NAMALWA (cell line): ENCODE results near the gene CDH13.

Experiments
- DNase-seq: peaks from one replicate; pipeline ENCODE4 v3.0.0-alpha.2; 2015; ENCODE audit warnings: low spot score

The CDH13 gene

DNA sequence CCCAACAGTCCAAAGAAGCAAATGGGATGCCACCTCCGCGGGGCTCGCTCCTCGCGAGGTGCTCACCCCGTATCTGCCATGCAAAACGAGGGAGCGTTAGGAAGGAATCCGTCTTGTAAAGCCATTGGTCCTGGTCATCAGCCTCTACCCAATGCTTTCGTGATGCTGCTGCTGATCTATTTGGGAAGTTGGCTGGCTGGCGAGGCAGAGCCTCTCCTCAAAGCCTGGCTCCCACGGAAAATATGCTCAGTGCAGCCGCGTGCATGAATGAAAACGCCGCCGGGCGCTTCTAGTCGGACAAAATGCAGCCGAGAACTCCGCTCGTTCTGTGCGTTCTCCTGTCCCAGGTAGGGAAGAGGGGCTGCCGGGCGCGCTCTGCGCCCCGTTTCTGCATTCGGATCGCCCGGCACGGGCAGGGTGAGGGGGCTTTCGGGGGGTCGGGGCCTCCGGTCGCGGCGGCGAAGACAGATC, at the start of gene CDH13:
Gene CDH13 (plus strand): TSS at position 179 of the 471 bp plus-strand sequence.
- no peak for DNase-seq

DNA sequence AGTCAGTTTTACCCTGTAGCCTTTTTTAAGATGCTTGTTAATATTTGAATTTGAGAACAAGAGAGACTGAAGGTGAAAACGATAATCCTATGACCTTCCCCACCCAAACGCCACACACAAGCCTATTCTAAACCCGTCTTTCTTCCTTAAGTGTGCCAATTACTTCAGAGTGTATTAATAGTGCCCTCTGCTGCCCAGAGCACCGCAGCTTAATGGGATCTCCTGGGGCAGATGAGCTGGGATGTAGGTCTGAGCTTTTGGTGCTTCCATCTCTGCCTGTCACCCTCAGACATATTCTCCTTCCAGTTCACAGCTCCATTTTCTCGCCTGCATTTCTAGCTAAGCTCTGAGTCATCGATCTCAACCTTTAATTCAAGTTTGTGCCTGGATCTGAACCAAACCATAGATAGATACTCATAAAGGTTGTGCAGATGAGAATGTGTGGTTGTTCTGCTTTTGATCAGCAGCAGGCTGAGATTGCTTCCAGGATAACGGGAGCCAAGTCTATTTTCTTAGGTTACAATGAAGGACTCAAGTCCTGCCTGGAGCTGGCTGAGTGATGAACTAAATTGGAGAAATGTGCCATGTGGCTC, 46.4 kb upstream of the CDH13 start:
- peak; percentile 9 for DNase-seq

DNA sequence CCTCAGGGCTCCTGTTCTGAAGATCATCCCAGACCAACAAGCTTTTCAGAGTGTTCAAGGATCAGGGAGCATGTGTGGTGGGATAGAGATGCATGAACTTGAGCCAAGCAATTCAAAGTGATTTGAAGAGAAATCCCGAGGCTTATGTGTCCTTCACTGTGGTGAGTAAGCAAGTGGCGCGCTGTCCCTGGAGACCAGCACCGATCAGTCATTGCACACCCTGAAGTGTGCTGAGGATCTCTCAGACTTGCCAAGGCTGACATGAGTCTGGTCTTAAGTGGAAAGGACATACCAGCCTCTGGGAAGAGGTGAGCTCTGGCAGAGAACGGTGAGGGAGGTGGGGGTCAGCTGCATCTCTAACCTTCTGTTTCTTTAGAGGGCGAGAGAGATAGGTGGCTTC, 43.8 kb upstream of the CDH13 start:
- no peak for DNase-seq

DNA sequence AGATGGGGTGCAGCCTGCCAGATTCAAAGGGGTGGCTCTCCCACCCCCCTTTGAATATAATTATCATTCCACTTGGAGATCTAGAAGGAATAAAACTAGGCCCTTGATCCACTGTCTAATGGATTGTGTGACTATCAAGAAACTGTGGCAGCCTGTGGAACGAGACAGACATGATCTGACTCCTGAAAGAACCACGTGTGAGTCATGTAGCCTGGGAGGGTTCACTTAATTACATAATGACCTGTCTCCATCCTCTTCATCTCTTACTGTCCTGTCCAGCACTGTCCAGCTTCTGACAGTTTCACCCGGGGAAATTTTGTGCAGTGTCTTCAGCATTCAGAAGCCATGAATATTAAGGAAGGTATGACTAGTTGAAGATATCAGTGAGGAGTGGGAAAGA, 43.3 kb upstream of the CDH13 start:
- no peak for DNase-seq

DNA sequence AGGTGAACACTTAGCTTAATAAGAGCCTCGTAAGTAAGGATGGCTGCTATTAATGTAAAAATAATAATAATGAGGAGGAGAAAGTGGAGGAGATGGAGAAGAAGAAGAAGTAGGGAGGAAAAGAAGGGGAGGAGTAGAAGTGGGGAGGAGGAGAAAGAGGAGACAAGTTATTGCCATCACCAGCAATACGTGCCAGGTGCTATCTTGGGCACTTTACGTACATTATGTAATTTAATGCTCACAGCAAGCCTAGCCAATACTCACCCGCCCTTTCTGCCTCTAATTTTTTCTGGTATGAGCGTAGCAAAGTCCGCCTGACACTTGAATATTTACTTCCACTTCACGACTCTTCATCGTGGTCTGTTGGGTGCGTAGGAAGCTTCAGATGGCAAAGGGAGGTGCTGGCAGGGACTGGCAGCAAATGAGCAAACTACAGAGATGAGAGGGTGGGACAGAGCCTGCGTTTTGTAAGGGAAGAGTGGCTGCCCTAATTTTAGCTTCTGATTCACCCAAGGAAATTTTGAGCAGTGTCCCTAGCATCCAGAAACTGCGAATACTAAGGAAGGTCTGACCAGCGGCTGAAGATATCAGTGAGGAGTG, 42.1 kb upstream of the CDH13 start:
- DNase-seq: no peak

DNA sequence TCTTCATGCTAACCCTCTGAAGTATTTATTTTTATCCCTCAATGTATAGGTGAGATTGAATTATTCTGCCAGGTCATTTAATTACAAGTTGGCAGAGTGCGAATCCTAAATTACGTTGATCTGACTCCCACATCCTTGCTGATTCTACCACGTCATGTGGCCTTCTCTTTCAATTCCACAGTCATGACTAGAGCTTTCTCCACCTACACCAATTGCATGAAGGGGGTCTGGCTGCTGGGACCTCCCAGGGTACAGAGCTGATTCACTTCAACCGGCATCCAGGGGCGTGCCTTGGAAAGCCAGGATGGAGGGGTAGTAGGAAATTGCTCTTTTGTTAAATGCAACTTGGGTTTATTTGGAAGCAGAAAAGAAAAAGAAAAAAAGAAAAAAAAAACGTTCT, 41.1 kb upstream of the CDH13 start:
- DNase-seq: no peak

DNA sequence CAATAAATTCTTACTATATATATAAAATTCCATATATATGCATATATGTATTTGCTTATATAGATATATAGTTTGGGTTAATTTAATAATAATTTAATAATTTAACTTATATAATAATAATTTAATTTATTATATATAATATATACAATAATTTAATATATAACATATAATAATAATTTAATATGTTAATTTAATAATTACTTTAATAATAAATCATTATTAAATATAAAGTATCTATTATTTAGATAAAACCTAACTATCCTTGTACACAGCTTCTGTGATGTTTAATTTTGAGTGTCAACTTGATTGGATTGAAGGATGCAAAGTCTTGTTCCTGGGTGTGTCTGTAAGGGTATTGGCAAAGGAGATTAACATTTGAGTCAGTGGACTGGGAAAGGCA, 40.6 kb upstream of the CDH13 start:
- no peak for DNase-seq

DNA sequence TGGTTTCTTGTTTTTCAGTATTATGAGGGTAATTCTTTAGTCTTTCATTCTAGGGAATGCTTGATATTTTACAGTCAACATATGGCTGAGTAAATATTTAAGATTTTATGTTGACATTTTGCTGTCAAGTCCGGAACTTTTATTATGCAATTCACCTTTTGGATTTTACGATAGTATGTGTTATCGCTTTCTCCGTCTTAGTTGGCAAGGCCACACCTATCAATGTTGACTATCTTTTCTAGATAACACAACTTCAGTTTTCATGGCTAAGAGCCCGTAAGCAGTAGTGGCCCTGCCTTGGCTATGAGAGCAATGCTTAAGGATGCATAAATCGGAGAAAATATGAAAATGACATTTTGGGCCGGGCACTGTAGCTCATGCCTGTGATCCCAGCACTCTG, 39.5 kb upstream of the CDH13 start:
- DNase-seq: no peak

DNA sequence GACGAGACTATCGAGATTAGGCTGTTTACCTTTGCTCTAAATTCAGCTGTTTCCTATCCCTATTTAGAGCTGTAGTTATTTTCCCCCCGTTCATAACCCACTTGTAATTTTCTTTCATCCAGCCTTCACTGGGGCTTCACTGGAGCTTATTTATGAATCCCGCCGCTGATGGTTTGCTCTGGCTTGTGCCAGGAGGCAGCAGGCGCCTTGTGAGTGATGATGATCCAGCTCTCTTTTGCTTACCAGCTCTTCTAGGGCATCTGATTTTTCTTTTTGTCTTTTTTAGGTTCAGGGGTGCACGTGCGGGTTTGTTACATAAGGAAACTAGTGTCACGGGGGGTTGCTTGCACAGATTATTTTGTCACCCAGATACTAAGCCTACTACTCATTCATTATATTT, 37.4 kb upstream of the CDH13 start:
- DNase-seq: no peak

DNA sequence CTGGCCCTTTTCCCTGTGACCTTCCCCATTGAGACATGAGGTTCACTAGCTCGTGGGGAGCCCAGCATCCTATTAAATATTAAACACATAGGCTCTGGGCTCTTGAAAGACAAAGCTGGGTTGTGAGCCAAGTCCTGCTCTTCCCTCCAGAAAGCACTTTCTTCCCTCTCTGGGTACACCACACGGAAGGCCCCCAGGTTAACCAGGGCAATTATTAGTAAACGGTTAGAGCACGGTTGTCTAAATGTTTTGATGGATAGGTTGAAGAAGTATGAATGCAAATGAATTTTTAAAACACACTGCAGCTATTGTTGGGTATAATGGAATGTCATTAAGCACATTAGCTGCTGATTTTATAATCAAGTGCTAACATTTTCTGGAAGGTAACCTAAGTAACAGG, 32.7 kb upstream of the CDH13 start:
- no peak for DNase-seq

DNA sequence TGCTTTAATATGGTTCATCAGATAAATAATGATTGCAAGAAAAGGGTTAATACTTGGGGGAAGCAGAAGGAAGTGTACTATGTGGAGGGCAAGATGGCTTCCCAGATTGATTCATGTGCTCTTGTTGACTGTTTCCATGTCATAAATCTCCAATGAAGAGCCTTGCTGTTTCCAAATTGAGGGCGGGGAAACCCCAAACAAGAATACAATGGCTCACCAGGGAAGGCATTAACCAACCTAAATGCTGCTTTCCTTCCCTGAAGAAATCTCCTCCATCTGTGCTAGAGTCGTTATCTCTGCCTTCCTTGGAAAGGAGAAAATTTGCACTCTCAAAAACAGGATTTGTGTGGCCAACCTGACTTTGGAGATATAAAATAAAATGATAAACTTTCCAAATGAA, 28.0 kb upstream of the CDH13 start:
- no peak for DNase-seq

DNA sequence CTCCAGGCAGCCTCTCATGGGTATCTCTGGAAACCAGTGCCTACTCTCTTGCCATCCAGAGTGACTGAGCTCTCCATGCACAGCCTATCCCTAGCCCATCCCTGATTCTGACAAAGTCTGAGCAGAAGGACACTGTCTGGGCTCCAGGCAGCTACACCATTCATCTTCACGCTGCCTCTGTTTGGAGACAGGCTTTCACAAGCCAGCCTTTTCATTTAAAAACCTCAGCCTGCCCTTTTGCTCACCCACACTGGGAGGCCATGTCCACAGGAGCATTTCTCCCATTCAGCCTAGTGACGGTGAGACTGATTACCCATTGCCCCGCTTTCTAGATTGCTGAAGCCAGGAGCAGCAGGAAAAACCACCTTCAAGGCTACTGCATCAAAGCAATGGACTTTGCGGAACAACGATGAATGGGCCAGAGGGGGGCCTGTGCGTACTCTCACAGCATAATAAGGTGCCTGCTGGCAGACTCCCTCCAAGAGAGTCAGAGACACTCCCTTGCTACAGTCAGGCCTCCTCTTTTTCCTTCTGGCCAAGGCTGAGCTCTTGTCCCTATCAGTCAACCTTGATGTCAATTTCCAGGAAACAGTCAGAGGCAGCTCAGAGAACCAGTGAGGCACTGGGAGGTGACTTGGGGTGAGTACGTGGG, 24.7 kb upstream of the CDH13 start:
- no peak for DNase-seq

DNA sequence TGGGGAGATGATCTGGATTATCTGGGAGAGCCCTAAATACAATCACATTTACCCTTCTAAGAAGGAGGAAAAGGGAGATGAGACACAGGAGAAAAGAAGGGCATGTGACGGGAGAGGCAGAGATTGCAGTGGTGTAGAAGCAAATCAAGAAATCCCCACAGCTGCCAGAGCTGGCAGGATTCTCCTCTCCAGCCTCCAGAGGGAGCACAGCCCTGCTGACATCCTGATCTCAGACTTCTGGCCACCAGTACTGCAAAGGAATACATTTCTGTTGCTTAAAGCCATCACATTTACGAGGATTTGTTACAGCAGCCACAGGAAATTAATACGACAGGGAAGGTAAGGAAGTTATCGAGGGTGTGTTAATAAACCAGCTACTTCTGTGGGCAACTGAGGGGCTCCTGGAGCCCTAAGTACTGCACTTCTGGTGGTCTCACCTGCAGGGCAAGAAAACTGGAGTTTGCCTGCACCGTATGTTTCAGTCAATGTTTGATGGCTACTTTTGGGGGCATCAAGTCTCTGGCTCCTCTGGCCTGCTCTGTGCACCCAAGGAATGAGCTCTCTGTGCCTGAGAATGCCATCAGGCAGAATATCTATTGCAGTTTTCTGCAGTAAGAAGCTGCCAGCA, 22.9 kb upstream of the CDH13 start:
- peak; percentile 26 for DNase-seq

DNA sequence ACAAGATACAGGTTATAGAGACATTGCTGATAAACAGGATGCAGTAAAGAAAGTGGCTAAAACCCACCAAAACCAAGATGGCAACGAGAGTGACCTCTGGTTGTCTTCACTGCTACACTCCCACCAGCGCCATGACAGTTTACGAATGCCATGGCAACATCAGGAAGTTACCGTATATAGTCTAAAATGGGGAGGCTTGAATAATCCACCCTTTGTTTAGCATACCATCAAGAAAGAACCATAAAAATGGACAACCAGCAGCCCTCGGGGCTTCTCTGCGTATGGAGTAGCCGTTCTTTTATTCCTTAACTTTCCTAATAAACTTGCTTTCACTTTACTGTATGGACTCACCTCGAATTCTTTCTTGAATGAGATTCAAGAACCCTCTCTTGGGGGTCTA, 21.7 kb upstream of the CDH13 start:
- no peak for DNase-seq

DNA sequence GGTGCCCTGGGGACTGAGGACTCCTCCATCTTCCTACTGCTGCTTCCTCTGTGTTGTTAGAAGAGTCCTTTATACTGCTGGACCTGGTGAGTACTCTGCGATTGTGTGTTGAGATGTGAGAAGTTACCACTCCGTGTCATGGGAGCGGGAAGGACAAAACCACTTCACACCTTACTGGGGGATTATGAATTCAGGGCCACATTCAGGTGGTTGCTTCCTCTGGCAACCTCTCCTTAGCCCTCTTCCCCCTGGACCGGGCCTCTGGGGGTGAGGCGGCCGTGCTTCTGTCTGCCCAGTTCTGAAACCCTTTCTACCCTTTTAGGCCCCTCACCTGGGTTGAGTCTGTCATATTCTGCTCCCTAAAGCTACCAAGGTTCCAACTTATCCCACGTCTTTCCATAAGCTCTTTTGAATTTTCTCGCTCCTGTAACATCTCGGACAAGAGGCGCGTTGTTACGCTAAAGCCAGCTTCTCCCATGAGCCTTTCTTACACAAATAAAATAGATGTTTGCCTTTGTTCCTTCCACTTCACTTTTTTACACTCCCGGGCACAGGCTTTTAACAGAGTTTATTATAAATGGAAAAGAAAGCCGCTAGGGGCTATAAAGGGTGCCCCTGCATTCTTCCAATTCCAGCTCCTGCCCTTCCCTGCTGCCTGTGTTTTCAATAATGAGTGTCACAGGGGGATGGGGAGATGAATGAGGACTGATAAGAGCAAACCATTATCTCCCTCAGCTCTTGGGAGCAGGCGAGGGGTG, 20.7 kb upstream of the CDH13 start:
- DNase-seq: no peak

DNA sequence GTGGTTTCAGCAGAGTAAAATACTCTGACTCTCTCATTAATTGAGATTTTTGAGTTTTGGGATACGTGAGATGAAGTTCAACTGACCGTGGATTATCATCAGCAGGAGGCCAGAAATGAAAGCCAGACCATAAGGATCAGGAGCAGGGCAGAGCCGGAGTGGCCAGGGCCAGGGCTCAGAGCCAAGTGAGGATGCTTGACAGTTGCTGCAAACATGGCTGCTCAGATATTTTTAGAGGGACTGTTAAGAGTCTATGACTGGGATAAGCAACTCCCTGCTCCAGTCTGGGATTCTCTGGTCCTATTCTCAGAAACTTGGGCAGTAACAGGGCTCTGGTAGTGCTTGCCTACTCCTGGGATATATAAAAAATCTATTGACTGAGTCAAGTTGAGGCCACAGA, 17.6 kb upstream of the CDH13 start:
- DNase-seq: no peak

DNA sequence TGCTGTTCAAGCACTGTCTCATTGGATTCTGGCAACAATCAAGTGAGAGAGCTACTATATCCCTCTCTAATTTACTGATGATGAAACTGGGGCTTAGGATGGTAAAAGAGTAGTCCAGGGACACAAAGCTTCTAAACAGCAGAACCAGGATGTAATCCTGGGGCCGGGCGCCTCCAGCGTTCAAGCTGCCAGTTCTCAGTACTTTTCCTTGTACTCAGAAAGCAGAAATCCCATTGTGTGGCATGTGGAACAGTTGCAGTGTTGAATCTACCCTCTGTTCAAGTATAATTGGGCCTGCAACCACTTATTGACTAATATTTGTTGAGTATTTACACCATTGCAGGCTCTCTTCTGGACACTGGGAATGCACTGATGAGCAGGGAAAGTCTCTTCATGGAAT, 14.5 kb upstream of the CDH13 start:
- no peak for DNase-seq

DNA sequence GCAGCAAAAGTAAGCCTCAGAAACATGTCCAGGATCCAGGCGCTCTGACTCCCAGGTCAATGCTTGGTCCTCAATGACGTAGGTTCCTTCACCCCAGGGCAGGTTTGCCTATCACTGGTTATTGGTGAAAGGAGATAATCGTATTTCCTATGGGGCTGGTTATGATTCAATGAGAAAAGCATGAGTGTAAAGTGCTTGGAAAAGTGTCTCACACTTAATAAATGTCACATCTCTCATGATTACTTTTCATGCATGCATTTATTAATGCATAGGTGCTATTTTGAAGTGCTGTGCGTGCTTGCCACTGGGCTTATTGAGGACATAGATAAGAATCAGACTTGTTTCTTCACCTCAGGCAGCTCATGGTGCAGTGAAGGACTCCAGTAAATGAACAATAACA, 10.4 kb upstream of the CDH13 start:
- DNase-seq: no peak

DNA sequence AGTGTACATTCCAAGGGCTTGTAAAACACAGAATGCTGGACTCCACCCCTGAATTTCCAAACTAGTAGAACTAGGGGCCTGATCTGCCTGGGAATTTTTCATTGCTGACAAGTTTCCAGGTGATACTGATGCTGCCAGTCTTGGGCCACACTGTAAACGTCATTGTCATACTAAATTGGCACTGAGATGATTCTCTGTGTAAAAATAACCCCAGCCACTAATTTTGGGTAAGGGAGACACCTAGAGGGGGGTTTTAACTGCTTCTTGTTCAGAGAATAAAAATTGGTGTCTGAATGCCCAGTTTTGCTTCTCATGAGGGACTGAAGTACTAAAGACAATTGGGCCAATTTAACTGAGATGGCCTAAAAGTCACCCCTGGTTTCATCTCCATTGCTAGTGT, 5.0 kb upstream of the CDH13 start:
- DNase-seq: peak; percentile 14

DNA sequence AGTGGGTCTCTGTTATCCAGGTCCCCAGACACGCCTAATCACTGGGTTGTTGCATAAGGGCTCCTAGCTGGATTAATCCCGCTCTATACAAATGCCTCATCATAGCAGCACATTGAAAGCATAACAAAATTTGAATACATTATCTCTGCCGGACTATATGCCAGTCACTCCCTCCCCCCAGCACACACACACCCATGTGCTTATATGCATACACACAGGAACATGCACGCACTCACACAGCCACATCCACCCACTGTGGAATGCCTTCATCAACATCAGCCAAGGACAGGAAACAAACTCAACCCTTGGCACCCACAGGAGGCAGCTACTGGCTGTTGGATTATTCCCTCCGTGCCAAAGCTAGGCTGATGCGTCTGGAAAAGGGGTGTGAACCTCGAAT, 3.5 kb upstream of the CDH13 start:
- no peak for DNase-seq

DNA sequence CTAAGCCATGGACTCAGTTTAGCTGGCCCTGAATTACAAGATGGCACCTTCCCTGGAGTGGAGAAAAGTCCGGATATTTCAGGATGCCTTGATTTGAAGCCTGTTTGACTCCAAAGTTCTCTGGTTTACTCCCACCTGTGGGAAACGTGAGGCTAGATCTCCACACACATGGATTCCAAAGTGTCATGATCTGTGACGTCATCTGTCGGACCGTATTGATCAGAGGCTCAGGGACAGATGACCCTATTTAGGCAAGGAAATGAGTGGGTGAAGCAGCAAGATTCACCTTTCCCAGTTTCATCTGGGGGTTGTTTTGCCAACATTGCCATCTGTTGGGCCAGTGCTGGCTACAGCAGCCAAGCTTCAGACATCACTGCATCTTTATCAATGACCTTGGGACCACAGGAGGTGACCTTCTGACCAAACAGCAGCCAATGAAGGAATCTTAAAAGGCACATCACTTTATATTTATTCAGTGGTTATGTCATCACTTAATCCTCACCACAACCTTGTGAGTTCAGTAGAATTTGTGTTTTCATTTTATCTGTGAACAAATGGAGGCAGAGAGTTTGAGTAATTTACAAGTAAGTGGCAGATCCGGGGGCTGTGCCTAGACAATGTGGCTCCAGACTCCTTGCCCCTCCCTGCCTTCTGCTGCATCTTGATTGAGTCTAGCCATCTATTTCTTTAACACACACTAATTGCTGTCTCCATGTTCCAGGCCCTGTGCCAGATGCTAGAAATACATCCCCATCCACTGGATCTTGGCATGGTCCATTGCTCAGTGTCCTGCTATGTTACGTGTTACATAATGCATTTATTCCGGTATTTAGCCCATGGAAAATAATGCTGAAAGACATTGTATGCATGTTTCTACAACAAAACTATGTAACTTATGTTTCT, 1.5 kb upstream of the CDH13 start:
- DNase-seq: no peak

DNA sequence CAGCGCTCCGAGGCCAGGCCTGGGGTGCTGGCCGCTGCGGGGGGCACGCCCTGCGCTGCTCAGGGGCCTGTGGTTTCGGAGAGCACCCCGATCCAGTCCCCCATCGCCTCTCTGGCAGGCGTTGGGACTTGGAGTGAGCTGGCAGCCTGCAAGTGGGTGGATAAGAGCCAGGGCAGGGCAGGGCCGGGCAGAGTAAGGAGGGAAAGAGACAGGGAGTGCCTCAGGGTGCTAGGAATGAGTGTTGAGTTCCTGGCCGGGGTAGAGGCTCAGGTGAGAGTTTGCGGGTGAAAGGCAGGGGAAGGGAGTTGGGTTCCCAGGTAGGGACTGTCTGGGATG, 1.3 kb downstream of the CDH13 start:
- no peak for DNase-seq
